ENCODE measurements around the gene AGMAT. TPM values are rescaled to one million over a fixed set of nuclear protein-coding genes. Genes with fewer than 3 reads are reported as not detected.
A peak's percentile ranks its signal among the peaks of the same experiment; 100 is the strongest.

AGMAT gene
- total and polyA plus RNA-seq, 2 of the 13 experiments (the other 11 are each of a cell fraction or from before 2014, with no cell fraction given), result 59.1 to 174 TPM

- peak; percentile 75 for TF ChIP-seq ZBTB25 (CRISPR knock-in tag; IDR thresholded peaks at IDR 0.05)
- TF ChIP-seq TRIM22 (IDR thresholded peaks at IDR 0.05), result no peak
- no peak for TF ChIP-seq ZNF275 (CRISPR knock-in tag; IDR thresholded peaks at IDR 0.05; ENCODE audit: borderline replicate concordance)
- TF ChIP-seq NCOR1 (IDR thresholded peaks at IDR 0.05; ENCODE audit: borderline replicate concordance, low read length), result peak; percentile 20; the same call in 1 of the 2 replicates
- TF ChIP-seq PAX8 (CRISPR knock-in tag; IDR thresholded peaks at IDR 0.05; ENCODE audit: borderline replicate concordance), result no peak
- TF ChIP-seq TP53 (CRISPR knock-in tag; conservative IDR thresholded peaks at IDR 0.05), result no peak
- no peak for TF ChIP-seq ETV6 (CRISPR knock-in tag; conservative IDR thresholded peaks at IDR 0.05)
- TF ChIP-seq ZNF710 (CRISPR knock-in tag; IDR thresholded peaks at IDR 0.05; ENCODE audit: borderline replicate concordance), result peak; percentile 39; the same call in 1 of the 2 replicates
- peak; percentile 96; the same call in 1 of the 2 replicates for TF ChIP-seq ZNF747 (CRISPR knock-in tag; IDR thresholded peaks at IDR 0.05; ENCODE audit: borderline replicate concordance)
- TF ChIP-seq ZNF564 (CRISPR knock-in tag; IDR thresholded peaks at IDR 0.05), result peak; percentile 92
- peak; percentile 91 for TF ChIP-seq SRY (CRISPR knock-in tag; IDR thresholded peaks at IDR 0.05)
- peak; percentile 82; the same call in 1 of the 2 replicates for TF ChIP-seq ZNF816 (CRISPR knock-in tag; IDR thresholded peaks at IDR 0.05; ENCODE audit: borderline replicate concordance)
- no peak for TF ChIP-seq MAFG (CRISPR knock-in tag; IDR thresholded peaks at IDR 0.05)
- no peak for TF ChIP-seq ZFP36L2 (CRISPR knock-in tag; IDR thresholded peaks at IDR 0.05)
- TF ChIP-seq ZNF749 (CRISPR knock-in tag; IDR thresholded peaks at IDR 0.05; ENCODE audit: borderline replicate concordance), result peak; percentile 86; the same call in 1 of the 2 replicates
- TF ChIP-seq ZNF12 (CRISPR knock-in tag; IDR thresholded peaks at IDR 0.05), result no peak; the same call in 1 of the 2 replicates
- peak; percentile 80 for TF ChIP-seq THAP11 (CRISPR knock-in tag; IDR thresholded peaks at IDR 0.05)
- TF ChIP-seq ZNF253 (CRISPR knock-in tag; IDR thresholded peaks at IDR 0.05; ENCODE audit: borderline replicate concordance), result peak; percentile 72; the same call in 1 of the 2 replicates
- no peak for TF ChIP-seq TBP (CRISPR knock-in tag; IDR thresholded peaks at IDR 0.05)
- peak; percentile 49; the same call in 1 of the 2 replicates for TF ChIP-seq ZNF263 (CRISPR knock-in tag; IDR thresholded peaks at IDR 0.05)
- TF ChIP-seq NCOA2 (CRISPR knock-in tag; IDR thresholded peaks at IDR 0.05), result peak; percentile 59
- TF ChIP-seq MTF1 (CRISPR knock-in tag; IDR thresholded peaks at IDR 0.05), result no peak
These were observed 18.5 kb upstream of the AGMAT start (continued) for GRCh38 chr1:15603050-15603965.
